T-helper 22 cell (primary cell): Measurements from ENCODE around the gene MGME1.

Experiments used
- DNase-seq: peaks from one replicate; pipeline ENCODE4 v3.0.0-alpha.2; 2020; ENCODE audit warnings: low read depth

MGME1 gene

GRCh38 chr20:17968366-17969277 lies at the start of gene MGME1, which contains the start of gene SNX5:
MGME1 (plus strand) TSS chr20:17969018; CDS start chr20:17969860, 842 bp downstream.
SNX5 (minus strand) TSS chr20:17968794; CDS start chr20:17968425, 369 bp downstream.
- DNase-seq = peak; percentile 99

GRCh38 chr20:17919149-17919548 lies 49.7 kb upstream of the MGME1 start:
- no peak for DNase-seq

GRCh38 chr20:17921774-17922173 lies 47.0 kb upstream of the MGME1 start:
- DNase-seq = no peak

- DNase-seq = no peak
Observed at GRCh38 chr20:17925141-17925939, 43.5 kb upstream of the MGME1 start.

- no peak for DNase-seq
Observed at GRCh38 chr20:17925940-17926300, 42.9 kb upstream of the MGME1 start.

- DNase-seq = no peak
Observed at GRCh38 chr20:17928211-17928611, 40.6 kb upstream of the MGME1 start.

GRCh38 chr20:17928633-17929311 lies 40.0 kb upstream of the MGME1 start:
- no peak for DNase-seq

GRCh38 chr20:17931513-17931912 lies 37.3 kb upstream of the MGME1 start:
- DNase-seq = no peak

- no peak for DNase-seq
Observed at GRCh38 chr20:17932396-17932795, 36.4 kb upstream of the MGME1 start.

GRCh38 chr20:17933121-17933520 lies 35.7 kb upstream of the MGME1 start:
- DNase-seq = no peak

- no peak for DNase-seq
Observed at GRCh38 chr20:17933711-17934110, 35.1 kb upstream of the MGME1 start.

GRCh38 chr20:17934141-17934862 lies 34.5 kb upstream of the MGME1 start:
- no peak for DNase-seq

GRCh38 chr20:17935186-17935585 lies 33.6 kb upstream of the MGME1 start:
- no peak for DNase-seq

- DNase-seq = no peak
Observed at GRCh38 chr20:17935761-17936160, 33.1 kb upstream of the MGME1 start.

- DNase-seq = no peak
Observed at GRCh38 chr20:17936286-17936760, 32.5 kb upstream of the MGME1 start.

- no peak for DNase-seq
Observed at GRCh38 chr20:17936761-17937732, 31.8 kb upstream of the MGME1 start.

- DNase-seq = no peak
Observed at GRCh38 chr20:17938871-17939619, 29.8 kb upstream of the MGME1 start.

GRCh38 chr20:17939622-17940223 lies 29.1 kb upstream of the MGME1 start:
- DNase-seq = no peak
